Smooth muscle cell (in vitro differentiated cells): ENCODE results near the gene RRBP1. TPM values are rescaled to one million over a fixed set of nuclear protein-coding genes. Genes with fewer than 3 reads are reported as not detected.

Source experiments
- DNase-seq: peaks from one replicate; lab custom pipeline; 2025; ENCODE audit not compliant: unreplicated experiment; lab: John Stamatoyannopoulos, UW
- H2AFZ ChIP-seq: fragments of 200-600 bp; sonication (generic); 2 replicates; pipeline ENCODE4 v1.6.0; 2016; ENCODE audit warnings: antibody characterized with exemption, low read depth, mild to moderate bottlenecking
- H3F3A ChIP-seq: fragments of 200-600 bp; sonication (generic); 2 replicates; pipeline ENCODE4 v1.6.0; 2017; ENCODE audit warnings: antibody characterized with exemption, low read depth
- H3K27ac ChIP-seq: fragments of 200-600 bp; sonication (generic); 2 replicates; pipeline ENCODE4 v1.5.1; 2016; ENCODE audit warnings: low read depth, mild to moderate bottlenecking
- H3K27me3 ChIP-seq: fragments of 200-600 bp; sonication (generic); 2 replicates; pipeline ENCODE4 v1.6.1; 2016; ENCODE audit warnings: low read depth, mild to moderate bottlenecking
- H3K36me3 ChIP-seq: fragments of 200-600 bp; sonication (generic); 2 replicates; pipeline ENCODE4 v1.5.1; 2016; ENCODE audit warnings: low read depth
- H3K4me1 ChIP-seq: fragments of 200-600 bp; sonication (generic); 2 replicates; pipeline ENCODE4 v1.5.1; 2016; ENCODE audit warnings: low read depth
- H3K4me2 ChIP-seq: fragments of 200-600 bp; sonication (generic); 2 replicates; pipeline ENCODE4 v1.6.0; 2016; ENCODE audit warnings: mild to moderate bottlenecking
- H3K4me3 ChIP-seq: fragments of 200-600 bp; sonication (generic); 2 replicates; pipeline ENCODE4 v1.5.1; 2016; ENCODE audit warnings: mild to moderate bottlenecking
- H3K79me2 ChIP-seq: fragments of 200-600 bp; sonication (generic); 2 replicates; pipeline ENCODE4 v1.6.0; 2016; ENCODE audit warnings: low read depth, mild to moderate bottlenecking
- H3K9ac ChIP-seq: fragments of 200-600 bp; sonication (generic); 2 replicates; pipeline ENCODE4 v1.6.0; 2016; ENCODE audit warnings: low read depth
- H3K9me3 ChIP-seq: fragments of 200-600 bp; sonication (generic); replicated peaks from 2 replicates; pipeline ENCODE4 v1.5.1; 2016; ENCODE audit warnings: low read depth
- H4K20me1 ChIP-seq: fragments of 200-600 bp; sonication (generic); 2 replicates; pipeline ENCODE4 v1.6.0; 2016; ENCODE audit warnings: low read depth
- CTCF ChIP-seq: fragments of 200-600 bp; sonication (generic); IDR thresholded peaks from 2 replicates; pipeline ENCODE4 v1.5.1; 2017; ENCODE audit warnings: borderline replicate concordance, mild to moderate bottlenecking, antibody characterized with exemption; ENCODE audit not compliant: insufficient read depth, poor library complexity, severe bottlenecking
- WGBS: methylation state at CpG from one replicate; pipeline ENCODE4 v1.1.7; 2016; ENCODE audit warnings: low lambda C conversion rate; 5-methylcytosine and 5-hydroxymethylcytosine counted together
- polyA plus RNA-seq: library from polyadenylated mRNA; unstranded; fragments of >200 nt; fragmentation: Nextera tagmentation; extraction: Ambion mirVana; gene quantifications from 2 replicates; pipeline ENCODE4 v1.2.1, GENCODE V29; 2016
- total RNA-seq: library from RNA; depleted of rRNA; stranded (reverse); fragments of >200 nt; gene quantifications from 2 replicates; pipeline ENCODE4 v1.2.3, GENCODE V29; 2014

The RRBP1 gene
- total and polyA plus RNA-seq, 2 experiments from 2014 or later: 142 to 226 TPM

- 98% methylated on average over 3 of the region's 3 CpGs for WGBS
- no peak for TF ChIP-seq CTCF
Observed at GRCh38 chr20:17566345-17566744, 115.7 kb downstream of the RRBP1 start.

GRCh38 chr20:17565169-17565845, 116.7 kb downstream of the RRBP1 start:
- peak overlapping the region; percentile 33 for H3K4me2 ChIP-seq

More at GRCh38 chr20:17566345-17566744, 115.7 kb downstream of the RRBP1 start:
- no peaks in the 10 kb centered on the region for H3K27me3 ChIP-seq
- H3F3A ChIP-seq: peaks cover 12% of the 10 kb centered on the region
- no peaks in the 10 kb centered on the region for H3K36me3 ChIP-seq
- H3K79me2 ChIP-seq: peaks cover 15% of the 10 kb centered on the region
- H3K9ac ChIP-seq: no peak overlapping the region
- H4K20me1 ChIP-seq: peaks cover 12% of the 10 kb centered on the region
- H3K27ac ChIP-seq: no peak overlapping the region
- DNase-seq: no peak
- no peak overlapping the region for H3K4me3 ChIP-seq
- H3K9me3 ChIP-seq: no peaks in the 10 kb centered on the region
- peaks cover 8% of the 10 kb centered on the region for H3K4me1 ChIP-seq
- H3K4me2 ChIP-seq: no peak overlapping the region
- no peak overlapping the region for H2AFZ ChIP-seq

More at GRCh38 chr20:17565169-17565845, 116.7 kb downstream of the RRBP1 start:
- peaks cover 2% of the 10 kb centered on the region for H4K20me1 ChIP-seq
- no peak overlapping the region for H3K9ac ChIP-seq
- peaks cover 4% of the 10 kb centered on the region for H3K79me2 ChIP-seq
- peak overlapping the region; percentile 59 for H3K27ac ChIP-seq
- TF ChIP-seq CTCF: no peak
- peaks cover 5% of the 10 kb centered on the region for H3K4me1 ChIP-seq
- H3K27me3 ChIP-seq: no peaks in the 10 kb centered on the region
- H2AFZ ChIP-seq: no peak overlapping the region
- DNase-seq: no peak
- H3K36me3 ChIP-seq: no peaks in the 10 kb centered on the region
- H3K4me3 ChIP-seq: no peak overlapping the region
- 67% methylated on average over 4 of the region's 4 CpGs for WGBS
- H3F3A ChIP-seq: peaks cover 12% of the 10 kb centered on the region
- no peaks in the 10 kb centered on the region for H3K9me3 ChIP-seq

Other genes with a start within 250 kb of the RRBP1 start
- 0.76 and 1.0 TPM in 2 replicates for gene BFSP1, start 150.9 kb downstream of the RRBP1 start, total RNA-seq
- gene BFSP1, start 150.9 kb downstream of the RRBP1 start, polyA plus RNA-seq: 1.3 and 1.6 TPM in 2 replicates
- 486 and 582 TPM in 2 replicates for gene DSTN, start 112.2 kb downstream of the RRBP1 start, total RNA-seq
- gene DSTN, start 112.2 kb downstream of the RRBP1 start, polyA plus RNA-seq: 534 and 559 TPM in 2 replicates
- gene BANF2, start 17.7 kb upstream of the RRBP1 start, total RNA-seq: not detected in 2 replicates
- not detected in 2 replicates for gene BANF2, start 17.7 kb upstream of the RRBP1 start, polyA plus RNA-seq